Retinal pigment epithelial cell (primary cell): ENCODE data around the gene HS1BP3.

Experiments used
- DNase-seq: peaks from one replicate; pipeline ENCODE4 v3.0.0-alpha.2; 2010; ENCODE audit warnings: low read depth
- H3K4me3 ChIP-seq: 2 replicates; pipeline ENCODE4 v1.5.1; 2011; ENCODE audit warnings: mild to moderate bottlenecking, low read length, control low read depth, moderate library complexity
- TF ChIP-seq, protein P1 (sequence below): conservative IDR thresholded peaks from 2 replicates; pipeline ENCODE4 v1.5.1; 2011; ENCODE audit warnings: low read depth, low read length, control low read depth, inconsistent platforms

Gene HS1BP3

DNA sequence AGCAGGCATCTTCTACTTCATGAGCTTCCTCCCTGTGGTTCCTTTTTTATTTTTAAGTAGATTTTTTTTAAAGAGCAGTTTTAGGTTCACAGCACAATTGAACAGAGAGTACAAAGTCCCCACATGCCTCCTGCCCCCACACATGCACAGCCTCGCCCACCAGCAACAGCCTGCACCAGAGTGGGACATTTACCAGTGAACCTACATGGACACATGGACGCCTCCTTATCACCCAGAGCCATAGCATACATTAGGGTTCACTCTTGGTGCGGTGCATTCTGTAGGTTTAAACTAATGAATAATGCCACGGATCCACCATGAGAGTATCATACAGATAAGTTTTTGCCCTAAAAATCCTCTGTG, 40.9 kb downstream of the HS1BP3 start:
- DNase-seq, result no peak
- H3K4me3 ChIP-seq, result no peak overlapping the region
- TF ChIP-seq, protein P1, sequence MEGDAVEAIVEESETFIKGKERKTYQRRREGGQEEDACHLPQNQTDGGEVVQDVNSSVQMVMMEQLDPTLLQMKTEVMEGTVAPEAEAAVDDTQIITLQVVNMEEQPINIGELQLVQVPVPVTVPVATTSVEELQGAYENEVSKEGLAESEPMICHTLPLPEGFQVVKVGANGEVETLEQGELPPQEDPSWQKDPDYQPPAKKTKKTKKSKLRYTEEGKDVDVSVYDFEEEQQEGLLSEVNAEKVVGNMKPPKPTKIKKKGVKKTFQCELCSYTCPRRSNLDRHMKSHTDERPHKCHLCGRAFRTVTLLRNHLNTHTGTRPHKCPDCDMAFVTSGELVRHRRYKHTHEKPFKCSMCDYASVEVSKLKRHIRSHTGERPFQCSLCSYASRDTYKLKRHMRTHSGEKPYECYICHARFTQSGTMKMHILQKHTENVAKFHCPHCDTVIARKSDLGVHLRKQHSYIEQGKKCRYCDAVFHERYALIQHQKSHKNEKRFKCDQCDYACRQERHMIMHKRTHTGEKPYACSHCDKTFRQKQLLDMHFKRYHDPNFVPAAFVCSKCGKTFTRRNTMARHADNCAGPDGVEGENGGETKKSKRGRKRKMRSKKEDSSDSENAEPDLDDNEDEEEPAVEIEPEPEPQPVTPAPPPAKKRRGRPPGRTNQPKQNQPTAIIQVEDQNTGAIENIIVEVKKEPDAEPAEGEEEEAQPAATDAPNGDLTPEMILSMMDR, result no peak

DNA sequence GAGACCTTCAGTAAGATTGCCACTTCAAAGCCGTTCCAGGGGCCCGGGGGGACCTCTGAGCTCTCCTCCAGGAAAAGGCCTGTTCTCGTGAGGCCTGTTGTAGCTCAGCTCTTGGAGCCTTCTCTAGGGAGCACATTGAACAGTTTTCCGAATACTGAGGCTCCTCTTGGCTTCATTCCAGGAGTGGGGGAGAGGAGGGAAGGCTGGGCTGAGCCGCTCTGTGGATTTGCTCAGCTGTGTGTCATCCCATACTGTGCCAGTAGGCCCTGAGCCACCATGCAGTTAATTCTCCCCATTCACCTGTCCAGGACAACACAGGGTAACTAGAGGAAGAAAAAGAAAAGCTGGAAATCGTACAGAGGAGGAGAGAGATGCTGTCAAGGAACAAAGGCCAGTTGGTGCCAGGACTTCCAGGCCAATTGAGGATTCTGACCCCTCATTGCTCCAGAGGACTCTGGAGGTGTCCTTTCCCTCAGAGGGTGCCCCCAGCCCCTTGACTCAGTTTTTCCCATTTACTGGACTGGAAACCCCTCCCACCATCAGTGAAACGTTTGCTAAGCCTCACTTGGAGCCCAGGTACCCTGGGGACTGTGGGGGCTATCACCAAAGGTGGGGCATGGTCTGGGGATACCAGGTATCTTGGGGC, 41.4 kb downstream of the HS1BP3 start:
- DNase-seq, result no peak
- TF ChIP-seq, protein P1, result no peak
- no peak overlapping the region for H3K4me3 ChIP-seq

DNA sequence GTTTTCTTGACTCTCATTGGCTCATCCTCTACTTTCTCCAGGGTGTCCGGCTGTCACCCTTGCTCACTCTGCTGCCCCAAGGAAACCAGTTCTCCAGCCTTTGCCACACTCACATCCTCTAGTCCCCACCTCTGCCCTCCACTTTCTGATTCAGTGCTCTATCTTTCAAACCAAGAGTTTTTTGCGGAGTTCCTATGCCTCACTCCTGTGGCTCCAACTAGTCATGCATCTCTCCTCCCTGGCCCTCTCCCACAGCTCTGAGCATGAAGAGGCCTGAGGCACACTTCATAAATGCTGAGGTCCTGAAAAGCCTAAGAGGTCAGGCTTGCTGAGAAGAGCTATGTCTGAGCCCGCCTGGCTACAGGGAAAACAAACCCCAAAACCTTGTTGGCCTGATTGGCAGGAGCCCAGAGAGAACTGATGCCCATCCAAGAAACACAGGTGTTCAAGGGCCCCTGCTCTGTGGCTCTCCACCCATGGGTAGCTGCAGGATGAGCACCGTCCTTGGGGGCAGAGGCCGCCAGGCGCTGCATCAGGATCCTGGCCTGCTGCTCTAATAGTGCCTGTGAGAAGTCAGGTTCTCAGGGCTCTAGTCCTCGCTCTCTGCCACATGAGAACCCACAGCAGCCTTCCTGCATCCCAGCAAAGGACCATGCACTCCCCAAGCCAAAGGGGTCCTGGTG, 42.1 kb downstream of the HS1BP3 start:
- no peak overlapping the region for H3K4me3 ChIP-seq
- DNase-seq, result no peak
- TF ChIP-seq, protein P1, result no peak

DNA sequence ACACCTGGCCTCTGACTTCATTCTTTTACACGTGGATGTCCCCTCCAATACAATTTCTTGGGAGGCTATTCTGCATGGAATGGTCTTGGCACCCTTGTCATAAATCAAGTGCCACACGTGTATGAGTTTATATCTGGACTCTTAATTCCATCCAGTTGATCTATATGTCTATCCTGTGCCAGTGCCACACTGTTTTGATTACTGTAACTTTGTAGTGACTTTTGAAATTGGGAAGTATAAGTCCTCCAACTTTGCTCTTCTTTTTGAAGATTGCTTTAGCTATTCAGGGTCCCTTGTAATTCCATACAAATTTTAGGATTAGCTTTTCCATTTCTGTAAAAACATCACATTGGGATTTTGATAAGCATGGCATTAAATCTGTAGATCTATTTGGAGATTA, 43.5 kb downstream of the HS1BP3 start:
- H3K4me3 ChIP-seq, result no peak overlapping the region
- DNase-seq, result no peak
- TF ChIP-seq, protein P1, result no peak

DNA sequence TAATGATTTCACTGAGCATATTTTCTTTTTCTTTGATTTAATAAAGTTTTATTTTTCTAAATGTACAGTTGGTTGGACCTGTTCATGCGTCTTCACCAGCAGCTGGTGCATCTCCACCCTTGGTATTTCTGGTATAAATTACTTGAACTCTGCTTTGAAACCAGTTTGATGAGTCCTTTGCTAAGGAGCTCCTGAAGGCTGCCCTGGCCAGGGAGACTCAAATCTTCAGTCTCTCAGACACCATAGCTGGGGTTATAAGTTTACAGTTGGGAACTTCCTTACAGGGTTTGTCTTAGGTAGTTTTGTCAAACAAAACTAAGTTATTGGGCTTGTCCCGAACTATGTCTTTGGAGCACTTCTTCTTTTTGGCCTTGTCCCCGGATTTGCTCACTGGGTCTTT, 44.7 kb downstream of the HS1BP3 start:
- DNase-seq, result no peak
- no peak overlapping the region for H3K4me3 ChIP-seq
- TF ChIP-seq, protein P1, result no peak

DNA sequence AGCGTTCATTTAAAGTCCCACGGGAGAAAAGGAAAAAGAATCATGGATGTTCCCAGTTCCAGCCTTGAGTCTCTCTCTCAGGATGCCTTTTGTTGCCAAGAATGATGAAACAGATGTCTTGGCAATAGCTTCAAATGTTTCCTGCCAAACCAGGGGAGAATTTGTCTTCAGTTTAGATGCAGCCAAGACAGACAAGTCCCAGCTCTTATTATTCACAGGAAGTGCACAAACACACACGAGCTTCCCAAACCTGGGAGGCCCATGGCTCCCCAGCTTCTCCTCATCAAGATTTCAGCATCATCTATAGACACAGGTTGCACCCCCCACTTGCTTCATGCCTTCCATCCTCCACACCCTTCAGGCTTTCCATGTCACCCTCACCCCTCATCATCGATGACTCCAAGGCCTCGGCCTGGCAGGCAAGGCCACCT, 45.9 kb downstream of the HS1BP3 start:
- TF ChIP-seq, protein P1, result no peak
- DNase-seq, result no peak
- H3K4me3 ChIP-seq, result no peak overlapping the region

DNA sequence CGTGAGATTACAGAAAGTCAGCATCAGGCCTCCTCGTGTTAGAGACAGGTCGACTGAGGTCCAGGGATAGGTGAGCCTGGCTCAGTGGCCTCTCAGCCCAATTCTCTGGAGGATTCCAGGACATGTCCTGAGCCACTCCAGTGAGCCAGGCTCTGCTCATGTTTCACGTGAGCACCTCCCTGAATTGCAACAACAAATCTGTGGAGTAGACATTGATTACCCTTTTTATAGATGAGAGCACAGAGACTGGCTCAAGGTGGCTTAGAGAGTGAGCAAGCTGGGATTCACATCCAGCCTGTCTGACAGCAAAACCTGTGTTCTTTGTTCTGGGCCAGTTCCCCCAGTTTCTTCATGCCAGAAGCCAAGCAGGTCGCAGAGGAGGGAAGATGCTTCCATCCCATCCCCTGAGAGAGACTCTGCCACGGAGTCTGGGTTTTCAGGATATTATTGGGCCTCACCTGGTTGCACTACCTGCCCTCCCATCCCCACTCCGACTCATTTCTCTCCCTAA, 46.4 kb downstream of the HS1BP3 start:
- H3K4me3 ChIP-seq, result no peak overlapping the region
- DNase-seq, result no peak
- TF ChIP-seq, protein P1, result no peak
